Endodermal cell (in vitro differentiated cells): ENCODE measurements around the gene RAD1. TPM values are rescaled to one million over a fixed set of nuclear protein-coding genes. Genes with fewer than 3 reads are reported as not detected.

Experiments used
- DNase-seq: peaks from one replicate; pipeline ENCODE4 v3.0.0-alpha.2; 2017
- H3K27ac ChIP-seq: 2 replicates; pipeline ENCODE4 v1.5.1; 2013; ENCODE audit warnings: mild to moderate bottlenecking, low read depth, low read length, moderate library complexity
- H3K27me3 ChIP-seq: 2 replicates; pipeline ENCODE4 v1.6.1; 2013; ENCODE audit warnings: mild to moderate bottlenecking, low read length, moderate library complexity; ENCODE audit not compliant: insufficient read depth, control insufficient read depth, poor library complexity, severe bottlenecking
- H3K36me3 ChIP-seq: 2 replicates; pipeline ENCODE4 v1.7.0; 2013; ENCODE audit warnings: mild to moderate bottlenecking, low read length, moderate library complexity; ENCODE audit not compliant: control insufficient read depth, insufficient read depth
- H3K4me1 ChIP-seq: one replicate; pipeline ENCODE4 v1.7.0; 2013; ENCODE audit warnings: low read length; ENCODE audit not compliant: control insufficient read depth, insufficient read depth
- H3K4me3 ChIP-seq: 2 replicates; pipeline ENCODE4 v1.5.1; 2013; ENCODE audit warnings: mild to moderate bottlenecking, low read length, moderate library complexity
- H3K9ac ChIP-seq: 2 replicates; pipeline ENCODE4 v1.6.1; 2013; ENCODE audit warnings: mild to moderate bottlenecking, low read length, moderate library complexity; ENCODE audit not compliant: poor library complexity, severe bottlenecking; ENCODE audit errors: extremely low read depth
- H3K9me3 ChIP-seq: 2 replicates; pipeline ENCODE4 v1.6.1; 2013; ENCODE audit warnings: mild to moderate bottlenecking, low read length, moderate library complexity; ENCODE audit not compliant: control insufficient read depth
- H3K27ac Mint-ChIP-seq: 2 replicates; pipeline ENCODE4 v1.8.0; 2020; ENCODE audit warnings: mixed read lengths
- H3K27me3 Mint-ChIP-seq: 2 replicates; pipeline ENCODE4 v1.8.0; 2021; ENCODE audit warnings: mild to moderate bottlenecking, mixed read lengths; ENCODE audit not compliant: insufficient read depth
- H3K36me3 Mint-ChIP-seq: 2 replicates; pipeline ENCODE4 v1.8.0; 2020; ENCODE audit warnings: low read depth, mixed read lengths
- H3K4me1 Mint-ChIP-seq: 2 replicates; pipeline ENCODE4 v1.8.0; 2020; ENCODE audit warnings: mixed read lengths
- H3K4me3 Mint-ChIP-seq: 2 replicates; pipeline ENCODE4 v1.8.0; 2020; ENCODE audit warnings: mild to moderate bottlenecking, moderate library complexity, mixed read lengths
- H3K9me3 Mint-ChIP-seq: 2 replicates; pipeline ENCODE4 v1.8.0; 2020; ENCODE audit warnings: mild to moderate bottlenecking, mixed read lengths
- CTCF ChIP-seq: fragments of 200-600 bp; sonication (generic); conservative IDR thresholded peaks from 2 replicates; pipeline ENCODE4 v1.5.0; 2021; ENCODE audit warnings: antibody characterized with exemption, mild to moderate bottlenecking
- WGBS, 2 experiments: methylation state at CpG; one replicate each; pipeline versions ENCODE4 v1.1.5 to v1.1.7; 2013; ENCODE audit warnings: missing lambda C conversion rate in 2 of 2, mixed read lengths in 1 of 2; ENCODE audit not compliant: insufficient coverage in 1 of 2, insufficient read length in 1 of 2; 5-methylcytosine and 5-hydroxymethylcytosine counted together
- total RNA-seq, 2 donors: library from RNA; stranded (reverse); fragmentation: NEBNext Ultra II Directional in 1 of 2; extraction: Animal tissue kit (Norgen Biotek cat#: 25700) in 1 of 2; gene quantifications; 2 replicates in 1 of 2; 3 replicates in 1 of 2; pipeline ENCODE4 v1.2.1, GENCODE V29; 2021

Gene RAD1
- total RNA-seq, 2 donors from 2014 or later, result 29.3 to 29.8 TPM

DNA sequence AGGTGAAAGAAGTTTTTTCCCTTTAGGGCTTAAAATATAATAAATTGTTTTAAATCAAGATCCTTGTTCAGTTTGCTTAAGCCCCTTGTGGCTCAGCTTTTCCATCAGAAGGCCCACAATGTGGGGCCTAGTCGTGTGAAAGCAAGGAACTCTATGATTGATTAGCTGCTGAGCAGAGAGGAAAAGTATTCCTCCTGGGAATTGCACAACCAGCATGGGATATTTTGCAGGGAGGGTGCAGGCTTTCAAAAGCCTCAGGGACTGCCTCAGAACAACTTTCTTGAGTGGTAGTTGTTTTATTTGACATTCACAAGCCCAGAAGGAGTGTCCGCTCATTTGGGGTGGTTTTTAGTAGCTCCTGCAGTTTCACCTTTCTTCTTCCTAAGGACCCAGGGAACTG, 56.5 kb downstream of the RAD1 start:
- Histone ChIP-seq H3K27me3 (no peaks in the 10 kb centered on the region), H3K9me3 (no peaks in the 10 kb centered on the region), H3K4me3 (no peak overlapping the region), H3K4me1 (no peaks in the 10 kb centered on the region), H3K27ac (no peak overlapping the region), H3K36me3 (no peaks in the 10 kb centered on the region), H3K9ac (no peak overlapping the region)
- no peak overlapping the region for H3K27ac Mint-ChIP-seq
- TF ChIP-seq CTCF, result no peak
- no peak overlapping the region for H3K4me3 Mint-ChIP-seq
- no peak for DNase-seq
- no peaks in the 10 kb centered on the region for H3K36me3 Mint-ChIP-seq
- H3K27me3 Mint-ChIP-seq, result no peaks in the 10 kb centered on the region
- peaks cover 2% of the 10 kb centered on the region for H3K4me1 Mint-ChIP-seq
- 54 to 67% methylated on average over 1 to 2 of the region's 2 CpGs for WGBS, 2 experiments
- no peaks in the 10 kb centered on the region for H3K9me3 Mint-ChIP-seq

GRCh38 chr5:34857894-34858293, 57.4 kb downstream of the RAD1 start:
- Mint-ChIP-seq H3K36me3 (no peaks in the 10 kb centered on the region), H3K27me3 (no peaks in the 10 kb centered on the region), H3K27ac (no peak overlapping the region), H3K4me3 (no peak overlapping the region), H3K4me1 (no peaks in the 10 kb centered on the region), H3K9me3 (no peaks in the 10 kb centered on the region)
- H3K36me3 ChIP-seq, result no peaks in the 10 kb centered on the region
- H3K9me3 ChIP-seq, result no peaks in the 10 kb centered on the region
- H3K27ac ChIP-seq, result no peak overlapping the region
- no peak overlapping the region for H3K4me3 ChIP-seq
- no peak for TF ChIP-seq CTCF
- DNase-seq, result no peak
- no peaks in the 10 kb centered on the region for H3K27me3 ChIP-seq
- no peak overlapping the region for H3K9ac ChIP-seq
- H3K4me1 ChIP-seq, result no peaks in the 10 kb centered on the region
- 75% methylated on average over 1 of the region's 1 CpG; no CpG with 5 or more reads in 1 of the 2 experiments for WGBS, 2 experiments

DNA sequence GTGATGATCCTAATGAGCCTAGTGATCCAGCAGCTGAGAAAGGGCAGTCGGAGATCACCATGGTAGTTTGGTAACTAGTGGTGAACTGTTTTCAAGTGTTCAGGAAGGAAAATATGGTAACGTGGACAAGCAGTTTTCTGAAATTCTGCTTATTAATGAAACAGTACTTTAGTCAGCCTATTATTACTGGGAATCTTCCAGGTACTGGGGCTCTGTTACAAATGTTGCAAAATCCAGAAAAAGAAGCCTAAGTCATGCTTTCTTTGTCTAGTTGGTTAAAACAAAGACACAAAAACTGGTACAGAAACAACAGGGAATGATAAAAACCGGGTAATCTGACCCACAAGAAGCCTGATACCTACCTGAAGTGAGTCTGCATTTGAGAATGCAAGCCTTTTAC, 58.1 kb downstream of the RAD1 start:
- no peaks in the 10 kb centered on the region for H3K27me3 Mint-ChIP-seq
- no peaks in the 10 kb centered on the region for H3K4me1 Mint-ChIP-seq
- H3K4me1 ChIP-seq, result no peaks in the 10 kb centered on the region
- H3K4me3 ChIP-seq, result no peak overlapping the region
- H3K27ac Mint-ChIP-seq, result no peak overlapping the region
- H3K36me3 Mint-ChIP-seq, result no peaks in the 10 kb centered on the region
- H3K9me3 Mint-ChIP-seq, result no peaks in the 10 kb centered on the region
- no peaks in the 10 kb centered on the region for H3K9me3 ChIP-seq
- 85 to 89% methylated on average over 2 to 3 of the region's 3 CpGs for WGBS, 2 experiments
- no peak overlapping the region for H3K27ac ChIP-seq
- H3K9ac ChIP-seq, result no peak overlapping the region
- H3K4me3 Mint-ChIP-seq, result no peak overlapping the region
- DNase-seq, result no peak
- TF ChIP-seq CTCF, result no peak
- H3K27me3 ChIP-seq, result no peaks in the 10 kb centered on the region
- H3K36me3 ChIP-seq, result no peaks in the 10 kb centered on the region

Other genes starting within 250 kb of the RAD1 start
- gene TTC23L, start 76.3 kb downstream of the RAD1 start, total RNA-seq, result 1 to 10 TPM in 1 of 2 donors, under 1 TPM in 1; 0.95 to 3.0 TPM
- 10 to 100 TPM; 46.0 to 54.7 TPM for gene BRIX1, start 207 bp upstream of the RAD1 start, total RNA-seq
- 10 to 100 TPM; 49.6 to 53.5 TPM for gene DNAJC21, start 14.1 kb upstream of the RAD1 start, total RNA-seq
- not detected for gene AGXT2, start 132.4 kb upstream of the RAD1 start, total RNA-seq